Endometrial microvascular endothelial cells (primary cell): ENCODE results near the gene IGF1R. TPM values are rescaled to one million over a fixed set of nuclear protein-coding genes. Genes with fewer than 3 reads are reported as not detected.

Experiments
- in situ Hi-C: cut with HindIII; loops from 2 replicates; pipeline ENCODE4 v1.10.0; 2017; ENCODE audit warnings: low sequenced_read_pairs, low pct_unique_long_range_greater_than_20kb; ENCODE audit errors: inconsistent ontology term
- total RNA-seq: library from RNA; depleted of rRNA; stranded (reverse); fragments of >200 nt; gene quantifications from one replicate; pipeline ENCODE4 v1.2.3, GENCODE V29; 2015; ENCODE audit errors: inconsistent ontology term

Gene IGF1R
- total RNA-seq, 1 donor from 2014 or later: 28.8 TPM

DNA sequence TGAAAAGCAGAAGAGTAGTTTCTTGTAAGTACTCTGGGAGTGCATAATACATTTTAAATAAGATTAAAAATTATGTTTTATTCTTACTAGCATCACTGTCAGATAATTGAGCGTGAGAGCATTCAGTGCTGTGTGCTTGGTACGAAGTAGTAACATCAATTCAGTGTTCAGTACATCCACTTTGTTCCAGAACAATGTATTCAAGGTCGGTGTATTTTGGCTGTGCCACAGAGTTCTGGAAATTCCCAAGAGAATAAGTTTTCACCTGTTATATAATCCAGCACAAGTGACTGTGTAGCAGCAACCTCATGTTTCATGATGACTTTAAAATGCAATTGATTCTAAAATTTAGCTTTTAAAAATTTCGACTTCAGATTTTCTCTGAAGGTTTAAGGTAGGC, 130.6 kb downstream of the IGF1R start:
- in situ Hi-C loops: no loop called here

DNA sequence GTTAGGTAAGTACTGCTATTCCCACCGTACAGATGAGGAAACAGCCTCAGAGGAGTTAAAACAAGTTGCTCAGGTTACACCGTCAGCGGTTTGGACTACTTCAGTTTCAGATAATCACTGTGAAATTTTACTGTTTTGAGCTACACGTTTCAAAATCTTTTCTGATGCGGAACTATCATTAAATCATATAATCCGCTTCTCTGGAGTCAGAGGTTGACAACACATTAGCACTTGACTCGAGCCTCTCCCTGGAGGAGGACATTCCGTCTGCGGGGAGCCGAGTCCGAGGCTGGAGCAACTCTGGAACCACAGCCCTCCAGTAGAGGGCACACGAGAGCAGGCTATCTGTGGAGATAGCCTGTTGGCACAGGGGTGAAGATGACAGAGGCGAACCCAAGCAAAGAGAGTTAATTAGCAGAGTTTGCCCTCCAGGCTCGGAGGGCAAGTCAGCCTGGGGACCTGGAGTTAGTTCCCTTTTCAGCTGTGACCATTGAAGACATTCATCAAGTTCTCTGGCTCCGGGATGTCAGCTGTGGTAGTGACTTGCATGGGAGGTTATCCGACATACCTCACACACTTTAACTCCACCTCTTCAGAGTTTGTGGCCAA, 131.2 kb downstream of the IGF1R start:
- in situ Hi-C loops: no loop called here

DNA sequence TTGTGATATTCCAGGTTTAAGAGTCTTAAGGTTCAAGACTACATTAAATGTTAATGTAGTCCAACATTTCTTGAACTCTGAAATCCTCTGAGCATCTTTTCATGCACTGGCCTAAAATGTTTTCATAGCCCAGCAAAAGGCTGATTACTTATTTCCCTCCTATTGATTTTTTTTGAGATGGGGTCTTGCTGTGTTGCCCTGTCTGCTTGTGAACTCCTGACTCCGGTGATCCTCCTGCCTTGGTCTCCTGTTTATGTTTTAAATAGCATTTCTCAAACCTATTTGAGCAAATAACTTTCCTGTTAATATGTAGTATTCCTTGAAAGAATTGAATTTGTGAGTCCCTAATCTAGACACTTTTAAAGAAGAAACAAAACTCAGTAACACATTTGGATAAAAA, 133.5 kb downstream of the IGF1R start:
- in situ Hi-C loops: no loop called here

DNA sequence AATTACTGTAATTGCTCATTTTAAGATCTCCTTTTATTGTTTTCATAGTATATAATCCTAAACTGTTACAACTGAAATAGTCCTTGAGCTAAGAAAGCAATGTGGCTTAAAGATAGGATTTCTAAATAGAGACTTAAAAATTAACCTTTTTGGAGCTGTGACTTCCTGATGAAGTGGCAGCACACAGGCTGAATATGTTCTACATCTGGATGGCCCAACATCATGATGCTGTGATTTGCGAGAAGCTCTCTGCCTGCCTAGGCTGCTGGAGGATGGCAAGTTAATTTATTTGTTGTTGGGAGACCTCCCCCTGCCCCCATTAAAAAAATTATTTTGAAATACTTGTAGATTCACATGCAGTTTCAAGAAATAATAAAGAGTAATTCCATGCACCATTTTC, 134.5 kb downstream of the IGF1R start:
- in situ Hi-C loops: no loop called here

DNA sequence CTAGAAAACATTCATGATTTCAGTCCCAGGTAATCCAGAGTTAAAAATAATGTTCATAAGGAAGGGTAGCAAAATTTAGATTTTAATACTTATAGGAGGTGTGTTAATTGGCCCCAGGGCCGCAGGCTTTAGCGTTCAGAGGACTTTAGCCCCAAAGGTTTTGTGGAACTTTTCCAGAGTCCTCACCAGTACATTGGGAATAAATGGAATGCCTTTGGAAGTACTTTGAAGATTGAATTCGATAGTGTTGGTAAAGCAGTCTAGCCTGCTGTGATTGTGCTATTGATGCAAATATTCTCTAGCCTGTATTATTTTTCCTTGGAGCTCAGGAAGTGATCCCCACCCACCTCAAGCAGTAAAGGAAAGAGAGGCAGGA, 137.1 kb downstream of the IGF1R start:
- in situ Hi-C loops: no loop called here

DNA sequence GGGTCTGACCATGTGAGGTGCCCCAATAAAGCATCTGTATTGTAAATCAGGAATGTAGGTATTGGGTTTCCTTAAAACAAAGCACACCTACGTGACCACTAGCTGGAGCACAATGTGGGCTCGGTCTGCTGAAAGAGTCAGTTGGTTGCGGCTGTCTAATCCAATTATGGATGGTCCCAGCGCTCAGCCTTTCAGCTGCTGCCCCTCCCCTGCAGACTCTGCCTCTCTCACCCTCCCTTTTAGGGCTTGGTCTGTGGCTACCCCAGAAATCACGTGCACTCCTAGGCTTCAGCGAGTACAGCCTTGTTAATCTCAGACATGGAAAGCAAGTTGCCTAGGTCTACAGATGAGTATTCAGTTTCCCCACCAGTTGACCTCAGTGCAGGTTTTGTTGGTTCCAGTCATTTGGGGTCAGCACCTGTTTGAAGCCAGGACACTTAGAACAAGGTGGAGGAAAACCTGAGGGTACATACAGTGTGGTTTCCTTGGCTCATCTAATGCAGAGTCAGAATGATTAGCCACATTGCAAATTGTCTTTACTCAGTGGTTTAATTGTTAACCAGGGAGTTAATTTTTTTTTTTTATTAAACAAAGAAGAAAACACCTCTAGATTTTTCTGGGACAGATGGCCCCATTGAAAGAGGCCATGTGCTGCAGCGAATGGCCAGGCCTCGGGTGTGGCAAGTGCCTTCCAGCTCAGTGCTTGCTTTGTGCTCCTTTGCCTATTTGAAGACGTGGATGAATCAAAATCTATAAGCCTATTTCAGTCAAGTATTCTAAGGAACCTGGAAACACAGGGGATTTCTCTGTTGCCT, 137.7 kb downstream of the IGF1R start:
- in situ Hi-C loops: no loop called here

DNA sequence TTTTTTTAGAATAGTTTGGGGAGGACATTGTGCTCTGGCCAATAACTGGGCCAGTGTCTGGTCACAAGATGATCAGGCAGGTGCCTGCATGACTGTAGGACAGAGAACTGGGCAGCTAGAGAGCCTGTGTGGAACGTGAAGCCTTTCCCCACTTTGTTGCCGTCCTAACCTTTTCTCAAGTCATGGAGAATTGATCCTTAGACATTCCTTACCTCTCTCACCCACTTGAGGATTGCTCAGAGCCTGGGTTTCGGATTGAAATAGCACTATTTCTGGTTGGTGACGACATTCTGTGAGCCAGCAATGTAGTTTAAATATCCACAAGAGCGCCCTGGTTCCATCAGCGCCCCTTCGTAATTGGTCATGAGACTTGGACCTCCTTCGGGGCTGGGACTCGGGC, 138.4 kb downstream of the IGF1R start:
- in situ Hi-C loops: no loop called here

DNA sequence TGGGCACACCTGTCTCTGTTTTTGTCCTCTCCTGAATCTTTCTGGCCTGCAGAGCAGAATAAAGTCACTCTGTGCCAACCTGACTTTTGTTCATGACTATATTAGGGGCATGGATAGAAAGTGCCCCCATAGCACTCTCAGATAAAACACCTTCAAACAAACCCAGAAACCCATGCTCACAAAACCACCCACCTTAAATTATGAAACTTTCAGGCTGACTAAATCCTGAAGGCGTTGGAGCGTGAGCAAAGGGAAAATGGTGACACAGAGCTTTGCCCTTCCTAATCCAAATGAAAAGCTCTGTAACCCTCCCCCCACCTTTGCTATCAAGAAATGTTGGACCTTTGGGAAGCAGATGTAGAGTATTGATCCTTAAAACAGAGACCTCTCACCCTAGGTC, 138.9 kb downstream of the IGF1R start:
- in situ Hi-C loops: no loop called here

DNA sequence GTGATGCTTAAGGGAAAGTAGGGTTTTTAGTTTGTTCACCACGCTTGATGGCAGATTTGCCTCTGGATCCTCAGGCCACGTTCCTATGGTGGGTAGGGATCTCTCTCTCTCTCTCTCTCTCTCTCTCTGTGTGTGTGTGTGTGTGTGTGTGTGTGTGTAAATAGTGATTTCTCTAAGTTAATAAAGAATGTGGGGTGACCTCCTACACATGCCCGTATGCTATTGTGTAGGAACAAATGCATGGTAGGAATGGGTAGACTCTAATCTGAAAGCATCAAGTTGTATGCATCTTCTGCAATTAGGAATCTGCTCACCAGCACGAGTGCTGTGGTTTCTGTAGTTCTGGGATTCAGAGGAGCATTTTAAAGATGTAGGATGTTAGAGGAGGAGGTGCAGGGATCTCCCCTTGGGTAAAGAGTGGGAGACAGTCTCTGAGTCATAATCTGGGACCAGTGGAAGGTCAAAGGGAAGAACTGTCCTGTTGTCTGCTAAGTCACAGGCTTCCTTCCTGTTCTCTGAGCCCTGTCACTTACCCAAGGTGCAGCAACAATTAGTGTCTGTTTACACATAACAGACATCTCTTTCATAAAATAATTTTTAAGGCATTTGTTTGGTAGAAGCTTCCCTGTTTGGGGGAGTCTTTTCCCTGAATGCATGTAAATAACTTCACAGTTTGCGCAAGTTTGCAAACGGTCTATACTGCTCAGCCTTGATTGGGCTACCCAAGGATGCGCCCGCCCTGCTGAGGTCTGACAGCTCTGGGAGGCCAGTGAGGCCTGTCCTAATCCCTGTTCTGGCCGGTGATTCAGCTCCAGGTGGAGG, 139.8 kb downstream of the IGF1R start:
- in situ Hi-C loops: no loop called here

DNA sequence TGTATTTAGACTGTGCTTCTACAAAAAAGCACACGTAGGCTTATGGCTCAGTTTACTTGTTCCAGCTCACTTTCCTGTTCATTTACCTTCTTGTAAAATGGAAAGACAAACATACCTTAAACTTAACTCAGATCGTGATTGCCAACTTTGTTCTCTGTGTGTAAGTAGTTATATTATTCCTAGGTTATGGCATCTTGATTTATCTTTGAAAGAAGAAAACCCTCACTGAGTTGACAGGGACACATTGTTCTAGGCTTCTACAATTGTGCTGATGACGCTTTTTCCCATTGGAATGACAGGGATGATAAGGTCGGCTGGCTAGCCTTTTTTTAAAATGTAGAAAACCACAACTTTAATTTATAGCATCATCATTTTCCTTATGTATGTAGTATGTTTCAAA, 140.7 kb downstream of the IGF1R start:
- in situ Hi-C loops: no loop called here

DNA sequence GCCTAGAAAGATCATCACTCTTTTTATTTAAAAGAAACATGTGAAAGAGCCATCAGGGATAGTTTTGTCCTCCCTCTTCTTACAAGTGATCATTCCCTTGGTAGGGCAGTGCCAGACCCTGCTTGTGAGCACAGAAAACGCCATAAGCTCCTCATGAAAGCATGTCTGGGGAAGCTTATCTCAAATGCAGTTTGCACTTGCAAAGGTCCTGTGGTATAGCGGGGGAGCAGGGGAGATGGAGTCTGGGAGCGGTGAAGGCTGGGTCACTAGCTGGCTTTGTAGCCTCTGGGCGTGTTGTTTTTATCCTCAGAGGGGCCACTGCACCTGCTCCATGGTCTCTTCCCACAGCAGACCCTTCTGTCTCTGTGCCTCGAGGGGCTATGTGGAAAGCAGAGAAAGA, 141.9 kb downstream of the IGF1R start:
- in situ Hi-C loops: no loop called here

DNA sequence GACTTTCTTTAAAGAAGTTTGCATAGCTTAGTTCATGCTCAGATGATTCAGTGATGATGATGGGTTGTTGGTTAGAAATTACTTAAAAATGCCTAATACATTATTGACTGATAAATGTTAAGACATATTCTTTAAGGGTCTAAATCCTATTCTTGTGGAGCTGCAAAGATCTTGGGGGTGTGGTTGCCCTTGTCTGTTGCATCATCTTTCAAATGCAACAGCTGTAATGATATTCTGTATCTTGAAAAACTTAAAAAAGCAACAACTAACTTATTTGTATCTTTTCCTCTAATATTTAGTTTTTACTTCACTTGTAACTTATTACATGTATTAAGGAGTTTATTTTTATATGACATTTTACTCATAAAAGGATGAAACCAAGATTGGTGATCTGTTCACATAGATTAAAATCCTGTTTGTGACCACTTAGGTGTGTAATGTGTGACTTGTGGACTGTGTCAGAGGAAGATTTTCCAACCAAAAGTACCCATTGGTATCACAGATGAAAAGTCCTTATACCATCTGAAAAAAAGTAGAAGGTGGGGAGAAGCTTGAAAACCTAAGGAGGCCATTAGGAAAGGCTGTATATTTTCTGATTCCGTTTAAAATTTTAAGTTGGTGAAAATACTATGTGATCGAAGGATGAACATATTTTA, 142.8 kb downstream of the IGF1R start:
- in situ Hi-C loops: no loop called here

DNA sequence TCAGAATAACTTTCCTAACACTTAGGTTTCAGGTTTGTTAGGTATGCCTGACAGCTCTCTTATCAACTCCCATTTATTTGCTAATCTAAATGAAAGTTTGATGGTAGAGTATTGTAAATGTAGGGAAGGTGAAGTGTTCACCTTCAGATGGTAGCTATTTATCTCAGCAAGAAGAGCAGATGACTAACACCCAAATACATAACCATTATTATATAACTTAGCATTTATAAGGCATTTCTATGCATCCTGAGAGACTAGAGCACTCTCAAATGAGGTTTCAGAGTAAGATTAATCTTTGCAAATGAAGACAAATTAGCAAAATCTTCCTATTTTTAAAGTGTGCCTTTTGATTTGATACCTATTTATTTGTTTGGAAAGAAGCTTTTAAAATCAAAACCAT, 143.8 kb downstream of the IGF1R start:
- in situ Hi-C loops: no loop called here

DNA sequence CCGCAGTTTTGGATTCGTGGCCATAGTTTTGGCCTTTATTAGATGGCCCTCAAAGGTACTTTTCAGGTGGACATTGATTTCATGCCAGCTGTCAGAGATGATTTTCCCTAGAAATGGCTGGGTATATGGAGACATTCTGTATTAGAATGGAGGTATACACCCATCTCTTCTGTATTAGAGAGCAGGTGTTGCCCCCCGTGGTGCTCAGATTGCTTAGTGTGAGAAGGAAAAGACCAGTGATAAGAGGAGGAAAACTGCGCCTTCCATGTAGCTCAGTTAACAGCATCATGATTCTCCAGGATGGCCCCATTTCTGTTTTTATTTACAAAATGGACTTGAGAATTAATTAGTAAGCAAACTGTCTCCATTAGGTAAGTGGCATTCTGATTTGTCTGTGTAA, 145.9 kb downstream of the IGF1R start:
- in situ Hi-C loops: no loop called here

DNA sequence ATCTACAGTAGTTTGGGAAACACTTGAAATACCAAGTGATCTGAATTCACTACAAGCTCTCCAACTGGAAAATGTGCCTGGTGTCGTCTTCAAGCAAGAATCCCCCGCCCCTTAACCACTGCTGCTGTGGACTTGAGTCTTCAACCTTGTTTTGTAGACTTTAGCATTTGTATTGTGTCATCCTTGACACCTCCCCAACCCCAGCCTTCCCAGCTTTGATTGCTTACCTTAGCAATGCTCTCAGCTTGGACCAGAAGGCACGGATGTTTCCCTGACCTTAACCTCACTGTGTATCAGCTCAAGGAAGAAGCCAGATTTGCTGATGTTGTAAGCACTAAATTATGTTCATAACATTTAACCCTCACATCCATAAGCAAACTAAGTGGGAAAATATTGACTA, 146.4 kb downstream of the IGF1R start:
- in situ Hi-C loops: no loop called here

DNA sequence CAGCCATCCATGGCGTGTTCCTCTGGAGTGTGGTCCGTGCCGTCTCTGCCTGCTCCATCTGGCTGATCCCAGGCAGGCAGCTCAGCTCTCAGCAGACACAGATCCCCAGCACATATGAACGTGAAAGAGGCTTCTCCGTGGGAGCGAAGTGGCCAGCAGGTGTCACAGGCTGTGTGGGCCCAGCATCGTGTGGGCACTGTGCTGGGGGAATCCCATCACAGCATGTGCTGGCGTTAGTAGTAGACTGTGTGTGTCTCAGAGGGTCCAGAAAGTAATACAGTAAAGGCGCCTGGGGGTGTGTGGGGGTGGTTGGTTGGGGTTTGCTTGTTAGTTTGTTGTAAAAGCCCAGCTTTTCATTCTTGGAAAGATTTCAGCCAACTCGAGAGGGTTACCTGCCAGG, 147.6 kb downstream of the IGF1R start:
- in situ Hi-C loops: no loop called here

DNA sequence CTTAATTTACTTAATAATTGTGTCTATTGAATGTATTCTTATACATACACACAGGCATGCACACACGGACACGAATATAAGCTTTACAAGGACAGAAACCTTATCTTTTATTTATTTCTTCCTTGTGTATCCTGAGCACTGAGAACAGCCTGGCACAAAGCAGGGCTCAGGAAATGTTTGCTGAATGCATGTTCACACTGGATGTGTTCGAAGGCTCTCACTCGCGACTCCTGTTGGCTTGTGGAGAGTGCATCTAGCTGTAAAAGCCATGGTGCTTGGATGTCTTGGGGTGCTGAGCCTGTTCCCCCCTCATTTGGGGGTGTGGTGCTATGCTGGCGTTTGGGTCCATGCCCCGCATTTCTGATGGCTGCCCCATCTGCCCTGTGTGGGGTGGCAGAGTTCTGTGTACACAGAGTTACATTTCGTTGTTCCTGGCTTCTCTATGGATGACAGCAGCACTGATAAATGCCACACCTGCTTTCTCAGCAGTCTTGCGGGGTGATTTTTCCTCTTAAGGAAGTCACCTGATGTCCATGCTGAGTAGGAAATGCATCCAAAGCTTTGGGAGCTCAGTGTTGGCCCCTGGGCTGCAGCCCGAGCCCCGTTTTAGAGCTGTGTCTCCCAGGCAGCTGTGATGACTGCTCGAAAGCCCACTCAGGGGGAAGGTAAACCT, 148.5 kb downstream of the IGF1R start:
- in situ Hi-C loops: no loop called here

DNA sequence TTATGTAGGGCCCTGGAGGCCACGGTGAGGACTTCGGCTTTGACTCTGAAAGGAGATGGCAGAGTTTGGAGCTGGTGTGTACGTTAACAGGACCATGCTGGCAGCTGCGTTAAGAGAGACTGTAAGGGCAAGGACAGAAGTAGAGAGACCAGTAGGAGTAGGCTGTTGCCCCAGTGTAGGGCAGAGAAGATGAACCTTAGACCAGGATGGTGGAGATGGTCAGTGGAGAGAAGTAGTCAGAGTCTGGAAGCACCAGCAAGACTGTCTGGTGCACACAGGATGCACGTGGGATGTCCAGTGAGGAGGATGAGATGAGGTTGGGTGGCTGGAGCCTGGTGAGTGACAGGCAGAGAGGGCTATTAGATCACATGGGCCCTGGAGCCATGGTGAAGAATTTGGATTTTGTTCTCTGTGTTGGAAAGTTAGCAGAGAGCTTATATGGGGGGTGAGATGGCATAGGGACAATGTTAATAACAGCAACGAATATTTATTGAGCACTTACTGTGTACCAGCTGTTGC, 150.1 kb downstream of the IGF1R start:
- in situ Hi-C loops: no loop called here
